Keratinocyte (primary cell): ENCODE measurements around the gene HBG2. TPM values are rescaled to one million over a fixed set of nuclear protein-coding genes. Genes with fewer than 3 reads are reported as not detected.

Source experiments
- DNase-seq: peaks from one replicate; pipeline ENCODE4 v3.0.0-alpha.2; 2011; ENCODE audit warnings: low read depth, missing footprints, low spot score
- FAIRE-seq: peaks from 2 replicates; lab custom pipeline; 2011; peaks lifted over from hg19 to GRCh38; lab: Jason Lieb, UNC
- H2AFZ ChIP-seq: 2 replicates; pipeline ENCODE4 v1.6.0; 2012; ENCODE audit warnings: low read length, control low read depth, inconsistent platforms; ENCODE audit not compliant: control insufficient read depth
- H3K27ac ChIP-seq: 2 replicates; pipeline ENCODE4 v1.5.1; 2011; ENCODE audit warnings: low read length; ENCODE audit not compliant: control insufficient read depth, insufficient read depth
- H3K27me3 ChIP-seq: 3 replicates; pipeline ENCODE4 v1.6.0; 2011; ENCODE audit warnings: low read length; ENCODE audit not compliant: control insufficient read depth, insufficient read depth; ENCODE audit errors: extremely low read depth
- H3K36me3 ChIP-seq, 2 experiments: 2 replicates in 1 of 2; 3 replicates in 1 of 2; pipeline ENCODE4 v1.5.1; 2011; ENCODE audit warnings: low read length in 2 of 2, mild to moderate bottlenecking in 1 of 2; ENCODE audit not compliant: control insufficient read depth in 2 of 2, insufficient read depth in 2 of 2; ENCODE audit errors: extremely low read depth in 1 of 2
- H3K4me1 ChIP-seq: 3 replicates; pipeline ENCODE4 v1.5.1; 2011; ENCODE audit warnings: low read length; ENCODE audit not compliant: control insufficient read depth, insufficient read depth; ENCODE audit errors: extremely low read depth
- H3K4me2 ChIP-seq: 3 replicates; pipeline ENCODE4 v1.6.0; 2011; ENCODE audit warnings: low read depth, low read length; ENCODE audit not compliant: control insufficient read depth, insufficient read depth; ENCODE audit errors: extremely low read depth
- H3K4me3 ChIP-seq, 3 experiments: fragments of 200-600 bp in 1 of 3; sonication (generic) in 1 of 3; 2 replicates in 2 of 3; 3 replicates in 1 of 3; pipeline ENCODE4 v1.5.1; 2011 to 2016; ENCODE audit warnings: low read length in 3 of 3, mild to moderate bottlenecking in 3 of 3, control low read depth in 2 of 3, inconsistent platforms in 1 of 3, low read depth in 1 of 3, mixed read lengths in 1 of 3, mixed run types in 1 of 3, moderate library complexity in 1 of 3; ENCODE audit not compliant: control insufficient read depth in 2 of 3, insufficient read depth in 2 of 3; ENCODE audit errors: extremely low read depth in 1 of 3
- H3K79me2 ChIP-seq: 2 replicates; pipeline ENCODE4 v1.6.0; 2012; ENCODE audit warnings: low read length; ENCODE audit not compliant: control insufficient read depth, insufficient read depth
- H3K9ac ChIP-seq: 3 replicates; pipeline ENCODE4 v1.6.0; 2011; ENCODE audit warnings: low read length; ENCODE audit not compliant: control insufficient read depth, insufficient read depth; ENCODE audit errors: extremely low read depth
- H3K9me1 ChIP-seq: 3 replicates; pipeline ENCODE4 v1.6.0; 2011; ENCODE audit warnings: low read length; ENCODE audit not compliant: control insufficient read depth, insufficient read depth; ENCODE audit errors: extremely low read depth
- H3K9me3 ChIP-seq: 2 replicates; pipeline ENCODE4 v1.5.1; 2012; ENCODE audit warnings: low read depth, low read length; ENCODE audit not compliant: control insufficient read depth
- H4K20me1 ChIP-seq: 3 replicates; pipeline ENCODE4 v1.6.0; 2011; ENCODE audit warnings: low read length; ENCODE audit not compliant: control insufficient read depth, insufficient read depth; ENCODE audit errors: extremely low read depth
- EZH2 ChIP-seq: IDR thresholded peaks from one replicate; pipeline ENCODE4 v1.6.1; 2012; ENCODE audit warnings: inconsistent platforms, mild to moderate bottlenecking, low read length, moderate library complexity
- dilution Hi-C: fragments of 300-500 bp; cut with MboI; formaldehyde crosslinking; loops from one replicate; pipeline ENCODE4 v1.7.0; 2020; ENCODE audit warnings: low sequenced_read_pairs; ENCODE audit not compliant: extremely low pct_ligation_motif_present
- polyA plus RNA-seq, 5 experiments: library from polyadenylated mRNA; depleted of rRNA in 3 of 5; stranded (reverse) in 3 of 5; stranded (forward) in 1 of 5; unstranded in 1 of 5; fragments of >200 nt; gene quantifications; 1 replicate in 1 of 5; 2 replicates in 3 of 5; 3 replicates in 1 of 5; pipeline versions ENCODE4 v1.2.1 to v1.2.3, GENCODE V29; 2011 to 2012; ENCODE audit warnings: missing spikeins in 2 of 5, low read depth in 1 of 5, low replicate concordance in 1 of 5
- TF ChIP-seq, protein P1 (sequence below), 3 experiments: IDR thresholded peaks in 1 of 3; conservative IDR thresholded peaks in 1 of 3; optimal IDR thresholded peaks in 1 of 3; 2 replicates in 2 of 3; 3 replicates in 1 of 3; pipeline versions ENCODE3 to v1.5.1; 2011; ENCODE audit warnings: low read length in 3 of 3, mild to moderate bottlenecking in 3 of 3, moderate library complexity in 2 of 3, control low read depth in 1 of 3, inconsistent platforms in 1 of 3; ENCODE audit not compliant: insufficient read depth in 2 of 3; ENCODE audit errors: extremely low read depth in 1 of 3

The HBG2 gene
- polyA plus RNA-seq, 1 donor (not counting 4 experiments of a cell fraction or from before 2014, with no cell fraction given), result 0.73 TPM

DNA sequence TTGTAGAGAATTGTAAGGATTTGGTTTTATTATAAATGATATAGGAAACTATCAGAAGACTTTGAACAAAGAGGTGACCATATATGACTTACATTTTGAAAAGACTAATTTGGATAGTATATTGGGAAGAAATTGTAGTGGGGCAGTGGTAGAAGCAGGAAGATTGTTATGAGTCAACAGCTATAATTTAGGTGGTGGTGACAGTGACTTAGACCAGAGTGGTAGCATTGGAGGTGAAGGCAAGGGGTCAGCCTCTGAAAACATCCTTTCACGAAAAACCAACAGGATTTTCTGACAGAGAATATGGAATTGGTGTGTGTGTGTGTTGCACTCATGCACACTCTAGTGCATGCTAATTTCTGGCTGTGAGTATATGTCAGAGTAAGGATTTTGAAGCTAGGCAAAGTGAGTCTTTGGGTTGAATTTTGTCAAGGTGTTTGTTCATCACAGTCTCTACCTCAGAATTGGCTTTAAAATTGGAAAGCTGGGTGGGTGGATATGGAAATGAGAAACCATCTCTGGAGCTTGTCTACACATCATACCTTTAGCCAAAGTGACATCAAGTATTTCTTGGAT, 23.3 kb upstream of the HBG2 start:
- Histone ChIP-seq H3K9me3 (no peaks in the 10 kb centered on the region), H2AFZ (no peak overlapping the region), H3K27me3 (no peaks in the 10 kb centered on the region), H3K27ac (no peak overlapping the region), H3K9me1 (peaks cover 2% of the 10 kb centered on the region), H3K4me2 (no peak overlapping the region), H3K36me3 (no peaks in the 10 kb centered on the region), H4K20me1 (no peaks in the 10 kb centered on the region), H3K79me2 (no peaks in the 10 kb centered on the region), H3K4me3 (no peak overlapping the region), H3K4me1 (peaks cover 18% of the 10 kb centered on the region), H3K9ac (no peak overlapping the region)
- DNase-seq, result no peak
- TF ChIP-seq EZH2, result no peak
- TF ChIP-seq, protein P1, sequence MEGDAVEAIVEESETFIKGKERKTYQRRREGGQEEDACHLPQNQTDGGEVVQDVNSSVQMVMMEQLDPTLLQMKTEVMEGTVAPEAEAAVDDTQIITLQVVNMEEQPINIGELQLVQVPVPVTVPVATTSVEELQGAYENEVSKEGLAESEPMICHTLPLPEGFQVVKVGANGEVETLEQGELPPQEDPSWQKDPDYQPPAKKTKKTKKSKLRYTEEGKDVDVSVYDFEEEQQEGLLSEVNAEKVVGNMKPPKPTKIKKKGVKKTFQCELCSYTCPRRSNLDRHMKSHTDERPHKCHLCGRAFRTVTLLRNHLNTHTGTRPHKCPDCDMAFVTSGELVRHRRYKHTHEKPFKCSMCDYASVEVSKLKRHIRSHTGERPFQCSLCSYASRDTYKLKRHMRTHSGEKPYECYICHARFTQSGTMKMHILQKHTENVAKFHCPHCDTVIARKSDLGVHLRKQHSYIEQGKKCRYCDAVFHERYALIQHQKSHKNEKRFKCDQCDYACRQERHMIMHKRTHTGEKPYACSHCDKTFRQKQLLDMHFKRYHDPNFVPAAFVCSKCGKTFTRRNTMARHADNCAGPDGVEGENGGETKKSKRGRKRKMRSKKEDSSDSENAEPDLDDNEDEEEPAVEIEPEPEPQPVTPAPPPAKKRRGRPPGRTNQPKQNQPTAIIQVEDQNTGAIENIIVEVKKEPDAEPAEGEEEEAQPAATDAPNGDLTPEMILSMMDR (optimal IDR thresholded peaks at IDR 0.05 in 1 of 3, IDR thresholded peaks at IDR 0.05 in 1 of 3, conservative IDR thresholded peaks at IDR 0.05 in 1 of 3; ENCODE audit: extremely low read depth in 1 of 3, insufficient read depth in 2 of 3, low read length in 3 of 3), result no peak
- no peak for FAIRE-seq
- dilution Hi-C loops, result no loop called here

DNA sequence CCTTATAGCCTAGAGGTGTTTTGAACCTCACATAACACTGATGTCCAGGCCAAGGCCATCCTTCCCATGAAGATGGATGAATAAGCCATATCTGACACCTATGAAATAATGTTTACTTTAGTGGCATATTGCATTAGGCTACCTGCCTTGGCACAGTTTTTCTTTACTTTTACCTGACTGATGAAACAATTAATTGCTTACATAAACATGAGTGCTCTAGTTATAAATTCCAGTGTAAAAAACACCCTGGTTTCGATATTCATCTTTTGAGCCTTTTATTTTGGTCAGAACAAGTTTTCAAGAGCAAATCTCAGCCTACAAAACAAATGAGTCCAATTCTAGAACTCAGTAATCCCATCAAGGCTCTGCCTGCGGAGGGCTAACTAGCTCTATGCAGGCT, 22.1 kb upstream of the HBG2 start:
- Histone ChIP-seq H3K27ac (no peak overlapping the region), H3K9me1 (peaks cover 2% of the 10 kb centered on the region), H3K36me3 (no peaks in the 10 kb centered on the region), H3K79me2 (no peaks in the 10 kb centered on the region), H3K27me3 (no peaks in the 10 kb centered on the region), H2AFZ (no peak overlapping the region), H3K9ac (no peak overlapping the region), H3K9me3 (no peaks in the 10 kb centered on the region), H3K4me2 (no peak overlapping the region), H3K4me1 (peaks cover 18% of the 10 kb centered on the region), H4K20me1 (no peaks in the 10 kb centered on the region), H3K4me3 (no peak overlapping the region)
- DNase-seq (no peak), FAIRE-seq (no peak)
- dilution Hi-C loops, result no loop called here
- no peak for TF ChIP-seq EZH2
- TF ChIP-seq, protein P1 (optimal IDR thresholded peaks at IDR 0.05 in 1 of 3, IDR thresholded peaks at IDR 0.05 in 1 of 3, conservative IDR thresholded peaks at IDR 0.05 in 1 of 3; ENCODE audit: extremely low read depth in 1 of 3, insufficient read depth in 2 of 3, low read length in 3 of 3), result no peak
